GM12801 (cell line): ENCODE measurements around the gene ABCA9.

ENCODE experiments used
- TF ChIP-seq, protein P1 (sequence below): IDR thresholded peaks from one replicate; pipeline ENCODE4 v1.5.1; 2011; ENCODE audit warnings: control low read depth; ENCODE audit not compliant: insufficient read length; ENCODE audit errors: extremely low read depth

ABCA9 gene

DNA sequence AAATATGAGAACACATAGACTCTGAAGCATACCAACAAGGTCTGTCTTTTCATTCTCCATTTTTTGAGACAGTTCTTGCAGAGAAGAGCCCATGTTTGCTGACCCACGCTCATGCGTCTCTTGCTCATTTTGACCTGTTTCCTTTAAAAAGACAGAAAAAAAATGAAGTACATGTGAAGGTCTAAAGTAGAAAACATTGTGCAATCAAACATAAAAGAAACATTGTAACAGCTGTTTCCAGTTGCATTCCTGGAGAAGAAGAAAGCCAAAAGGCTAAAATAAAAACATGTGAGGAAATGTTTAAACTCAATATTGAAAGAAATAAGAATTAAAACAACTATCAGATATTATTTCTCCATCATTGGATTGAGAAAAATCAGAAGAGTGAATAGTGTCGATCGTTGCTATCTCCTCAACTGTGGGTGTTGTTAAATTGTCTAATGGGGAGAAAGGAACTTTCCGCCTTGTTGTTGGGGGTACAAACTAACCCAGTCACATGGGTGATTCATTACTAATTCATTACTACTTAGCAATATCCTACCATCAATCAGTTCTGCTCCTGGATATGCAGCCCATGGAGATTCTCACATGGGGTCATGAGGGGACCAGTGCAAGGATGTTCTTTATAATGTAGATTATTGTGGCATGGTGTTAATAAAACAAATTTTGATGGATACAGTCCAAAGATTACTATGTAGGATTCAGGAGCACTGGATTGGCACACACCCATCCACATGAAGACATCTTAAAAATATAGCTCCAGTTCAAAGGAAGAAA, 9.5 kb downstream of the ABCA9 start:
- TF ChIP-seq, protein P1, sequence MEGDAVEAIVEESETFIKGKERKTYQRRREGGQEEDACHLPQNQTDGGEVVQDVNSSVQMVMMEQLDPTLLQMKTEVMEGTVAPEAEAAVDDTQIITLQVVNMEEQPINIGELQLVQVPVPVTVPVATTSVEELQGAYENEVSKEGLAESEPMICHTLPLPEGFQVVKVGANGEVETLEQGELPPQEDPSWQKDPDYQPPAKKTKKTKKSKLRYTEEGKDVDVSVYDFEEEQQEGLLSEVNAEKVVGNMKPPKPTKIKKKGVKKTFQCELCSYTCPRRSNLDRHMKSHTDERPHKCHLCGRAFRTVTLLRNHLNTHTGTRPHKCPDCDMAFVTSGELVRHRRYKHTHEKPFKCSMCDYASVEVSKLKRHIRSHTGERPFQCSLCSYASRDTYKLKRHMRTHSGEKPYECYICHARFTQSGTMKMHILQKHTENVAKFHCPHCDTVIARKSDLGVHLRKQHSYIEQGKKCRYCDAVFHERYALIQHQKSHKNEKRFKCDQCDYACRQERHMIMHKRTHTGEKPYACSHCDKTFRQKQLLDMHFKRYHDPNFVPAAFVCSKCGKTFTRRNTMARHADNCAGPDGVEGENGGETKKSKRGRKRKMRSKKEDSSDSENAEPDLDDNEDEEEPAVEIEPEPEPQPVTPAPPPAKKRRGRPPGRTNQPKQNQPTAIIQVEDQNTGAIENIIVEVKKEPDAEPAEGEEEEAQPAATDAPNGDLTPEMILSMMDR, result no peak

DNA sequence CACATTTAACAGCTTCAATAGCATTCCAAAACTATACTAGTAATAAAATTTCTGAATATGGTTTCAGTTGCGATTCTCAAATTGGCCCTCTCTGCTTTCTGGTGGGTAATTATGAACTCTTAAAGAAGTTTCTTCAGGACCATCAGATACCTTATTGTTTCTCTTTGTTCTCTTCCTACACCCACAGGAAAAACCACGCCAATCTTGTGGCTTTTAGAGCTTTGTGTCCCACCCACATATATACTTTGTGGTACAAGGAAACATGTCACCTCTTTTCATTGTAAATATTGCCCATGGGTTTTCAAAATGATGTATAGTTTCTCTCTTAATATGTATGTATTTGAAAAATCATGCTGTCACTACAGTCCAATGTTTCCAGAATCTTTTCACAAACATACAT, 12.1 kb downstream of the ABCA9 start:
- TF ChIP-seq, protein P1, result no peak

DNA sequence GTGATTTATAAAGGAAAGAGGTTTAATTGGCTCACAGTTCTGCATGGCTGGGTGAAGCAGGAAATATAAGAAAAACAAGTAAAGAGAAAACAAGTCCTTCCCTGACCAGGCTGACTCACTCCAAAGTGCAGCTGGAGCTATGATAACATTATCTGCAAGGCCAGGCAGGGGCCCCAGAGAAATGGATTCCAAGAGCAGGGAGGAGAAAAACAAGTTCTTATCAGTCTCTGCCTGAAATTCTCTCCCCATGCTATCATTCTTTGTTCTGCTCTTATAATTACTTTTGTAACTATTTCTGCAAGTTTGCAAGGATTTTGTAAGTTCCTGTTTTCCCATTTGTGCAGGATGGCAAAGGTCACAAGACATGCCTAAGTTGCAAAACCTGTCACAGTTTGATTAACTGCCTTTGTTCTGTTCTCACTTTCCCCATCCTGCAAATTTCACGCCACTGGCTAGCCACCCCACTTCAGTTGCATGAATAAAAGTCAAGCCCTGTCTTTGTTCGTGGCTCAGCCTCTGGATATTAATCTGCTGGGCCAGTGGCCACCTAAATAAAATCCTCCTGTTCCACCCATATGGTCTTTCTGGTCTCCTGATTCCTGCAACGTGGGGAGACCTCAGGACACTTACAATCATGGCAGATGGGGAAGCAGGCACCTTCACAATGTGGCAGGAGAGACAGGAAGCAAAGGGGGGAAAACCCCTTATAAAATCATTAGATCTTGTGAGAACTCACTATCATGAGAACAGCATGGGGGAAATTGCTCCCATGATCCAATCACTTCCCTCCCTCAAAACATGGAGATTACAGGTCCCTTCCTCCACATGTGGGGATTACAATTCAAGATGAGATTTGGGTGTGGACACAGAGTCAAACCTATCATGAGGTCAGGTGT, 13.1 kb downstream of the ABCA9 start:
- TF ChIP-seq, protein P1, result no peak

DNA sequence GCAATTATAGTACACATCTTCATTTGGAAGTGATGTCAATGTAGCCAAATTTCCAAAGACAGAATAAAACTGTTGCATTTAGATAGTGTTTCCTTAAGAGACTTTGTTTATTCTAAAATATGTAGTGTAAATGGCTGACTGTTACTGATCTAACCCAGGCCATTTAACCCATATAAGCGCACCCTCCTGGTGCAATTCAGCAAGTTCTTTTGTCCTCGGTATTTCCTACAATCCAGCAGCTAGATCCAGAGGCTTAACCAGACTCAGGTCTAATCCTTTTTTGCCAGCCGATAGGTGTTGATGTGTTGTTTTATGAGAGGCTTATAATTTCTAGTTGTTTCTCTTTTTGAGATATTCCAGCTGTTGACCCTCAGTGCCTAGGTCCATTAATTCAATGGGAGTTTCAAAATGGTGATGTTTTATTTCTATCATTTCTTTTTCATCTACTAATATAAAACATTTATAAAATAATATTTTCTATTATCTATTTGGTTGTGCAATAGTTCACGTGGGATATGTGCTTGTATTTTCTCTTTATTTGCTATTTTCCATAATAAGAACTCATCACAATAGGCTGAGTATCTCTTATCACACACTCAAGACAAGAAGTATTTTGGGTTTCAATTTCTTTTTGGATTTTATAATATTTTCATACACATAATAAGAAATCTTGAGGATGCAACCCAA, 14.5 kb downstream of the ABCA9 start:
- TF ChIP-seq, protein P1, result no peak

DNA sequence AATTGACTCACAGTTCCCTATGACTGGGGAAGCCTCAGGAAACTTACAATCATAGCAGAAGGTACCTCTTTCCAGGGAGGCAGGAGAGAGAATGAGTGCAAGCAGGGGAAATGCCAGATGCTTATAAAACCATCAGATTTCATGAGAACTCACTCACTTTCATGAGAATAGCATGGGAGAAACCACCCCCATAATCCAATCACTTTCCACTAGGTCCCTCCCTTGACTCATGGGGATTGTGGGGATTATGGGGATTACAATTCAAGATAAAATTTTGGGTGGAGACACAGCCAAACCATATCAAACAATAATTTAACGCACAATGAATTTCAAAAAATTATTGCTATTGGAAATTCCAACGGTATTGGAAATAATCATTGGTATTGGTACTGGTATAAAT, 15.1 kb downstream of the ABCA9 start:
- TF ChIP-seq, protein P1, result no peak

DNA sequence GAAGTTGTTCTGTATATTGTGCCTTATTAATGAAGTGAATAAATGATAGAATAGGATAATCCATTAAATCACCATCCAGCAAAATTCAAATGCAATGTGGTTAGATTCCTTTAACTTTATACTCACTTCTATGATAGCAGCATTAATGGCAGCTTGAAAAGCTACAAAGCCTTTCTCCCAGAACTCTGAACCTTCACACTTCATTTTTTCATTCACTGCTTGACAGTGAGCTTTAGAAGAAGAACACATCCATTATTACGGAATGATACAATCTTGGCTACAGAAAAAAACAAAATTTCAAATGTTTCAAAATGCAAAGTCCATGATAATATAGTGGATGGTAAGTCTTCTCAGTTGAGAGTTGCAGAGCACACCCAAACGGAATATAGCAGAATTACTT, 16.4 kb downstream of the ABCA9 start:
- TF ChIP-seq, protein P1, result no peak
